Gastroesophageal sphincter (tissue), 4 donors: ENCODE data around the gene COG3. TPM values are rescaled to one million over a fixed set of nuclear protein-coding genes. Genes with fewer than 3 reads are reported as not detected.

Experiments
- ATAC-seq: fragments of 150-250 bp; one replicate; pipeline ENCODE4 v1.9.1; 2016; ENCODE audit warnings: mild to moderate bottlenecking, moderate library complexity
- H3K27ac ChIP-seq, 4 donors: fragments of 200-600 bp; sonication (generic) in 3 of 4; 1 replicate in 3 of 4; 2 replicates in 1 of 4; pipeline ENCODE4 v1.5.1; 2016 to 2019
- H3K27me3 ChIP-seq: fragments of 200-600 bp; sonication (generic); one replicate; pipeline ENCODE4 v1.5.1; 2019
- H3K36me3 ChIP-seq, 2 donors: fragments of 200-600 bp; sonication (generic); one replicate each; pipeline ENCODE4 v1.5.1; 2019; ENCODE audit warnings: control low read depth in 1 of 2
- H3K4me1 ChIP-seq, 3 donors: fragments of 200-600 bp; sonication (generic); 1 replicate in 2 of 3; 2 replicates in 1 of 3; pipeline ENCODE4 v1.5.1; 2016 to 2019; ENCODE audit warnings: control low read depth in 2 of 3
- H3K4me3 ChIP-seq, 2 donors: fragments of 200-600 bp; sonication (generic); one replicate each; pipeline ENCODE4 v1.5.1; 2019; ENCODE audit warnings: mild to moderate bottlenecking in 1 of 2, moderate library complexity in 1 of 2
- H3K9me3 ChIP-seq, 3 donors: fragments of 200-600 bp; sonication (generic); one replicate each; pipeline ENCODE4 v1.5.1; 2017 to 2019; ENCODE audit warnings: control low read depth in 2 of 3
- EP300 ChIP-seq: sonication (generic); formaldehyde crosslinking; IDR thresholded peaks from one replicate; pipeline ENCODE4 v1.6.1; 2017; ENCODE audit warnings: antibody characterized with exemption, mild to moderate bottlenecking
- POLR2A ChIP-seq, 2 donors: fragments of 450-650 bp; IDR thresholded peaks; one replicate each; pipeline ENCODE4 v1.6.1; 2017; ENCODE audit warnings: antibody characterized with exemption in 2 of 2, mild to moderate bottlenecking in 2 of 2, moderate library complexity in 1 of 2
- POLR2AphosphoS5 ChIP-seq: sonication (generic); formaldehyde crosslinking; IDR thresholded peaks from one replicate; pipeline ENCODE4 v1.6.1; 2017; ENCODE audit warnings: antibody characterized with exemption
- WGBS, 2 donors: methylation state at CpG; one replicate each; pipeline ENCODE4 v1.1.5; 2018; ENCODE audit warnings: low coverage in 1 of 2; 5-methylcytosine and 5-hydroxymethylcytosine counted together
- total RNA-seq, 4 donors: library from RNA; depleted of rRNA; stranded (reverse); fragments of >200 nt; gene quantifications; one replicate each; pipeline ENCODE4 v1.1.0, GENCODE V29; 2016
- TF ChIP-seq, protein P1 (sequence below), 4 experiments: fragments of 200-600 bp in 2 of 4; fragments of 450-650 bp in 2 of 4; sonication (generic) in 1 of 4; IDR thresholded peaks; one replicate each; pipeline ENCODE4 v1.5.1; 2017 to 2019; ENCODE audit warnings: antibody characterized with exemption in 4 of 4, mild to moderate bottlenecking in 2 of 4, moderate library complexity in 2 of 4

COG3 gene
- total RNA-seq, 4 donors from 2014 or later, result 19.4 to 30.0 (median 21.3) TPM

DNA sequence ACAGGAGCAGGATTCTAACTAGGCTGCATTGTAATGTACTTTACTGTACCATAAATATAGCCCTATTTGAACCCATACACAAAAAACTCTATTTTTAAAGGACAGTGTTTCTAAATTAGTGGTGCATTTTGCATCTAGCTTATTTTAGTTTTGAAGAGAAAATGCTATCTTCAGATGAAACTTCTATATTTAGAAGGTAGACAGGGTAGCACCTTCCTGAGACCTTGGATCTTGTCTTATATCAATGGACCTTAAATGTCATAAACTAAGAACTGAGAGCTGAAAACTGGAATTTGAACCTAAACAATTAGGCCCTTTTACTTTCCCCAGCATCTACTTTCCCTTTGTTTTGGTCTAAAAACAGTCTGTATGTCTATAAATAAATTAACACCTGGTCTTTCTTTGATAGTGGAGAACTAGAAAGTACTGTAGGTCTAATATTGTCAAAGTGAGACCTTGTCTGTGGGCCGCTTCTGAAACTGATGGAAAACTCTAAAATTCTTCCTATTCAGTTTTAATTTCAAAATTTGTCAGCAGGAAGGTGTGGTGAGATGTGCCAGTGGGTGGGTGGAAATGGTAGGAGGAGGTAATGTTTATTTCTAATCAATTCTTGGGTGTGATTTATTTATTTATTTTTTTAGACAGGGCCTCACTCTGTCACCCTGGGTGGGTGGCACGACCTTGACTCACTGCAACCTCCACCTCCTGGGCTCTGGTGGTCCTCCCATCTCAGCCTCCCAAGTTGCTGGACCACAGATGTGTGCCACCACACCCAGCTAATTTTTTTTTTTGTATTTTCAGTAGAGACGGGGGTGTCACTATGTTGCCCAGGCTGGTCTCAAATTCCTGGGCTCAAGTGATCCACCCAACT is 10.1 kb downstream of the COG3 start:
- Histone ChIP-seq H3K4me1 (peaks cover 0 to 3% (median 0%) of the 10 kb centered on the region in 3 donors), H3K27me3 (no peaks in the 10 kb centered on the region), H3K9me3 (no peaks in the 10 kb centered on the region), H3K36me3 (peaks cover 0 to 36% of the 10 kb centered on the region in 2 donors), H3K27ac (no peak overlapping the region), H3K4me3 (no peak overlapping the region)
- TF ChIP-seq, protein P1, sequence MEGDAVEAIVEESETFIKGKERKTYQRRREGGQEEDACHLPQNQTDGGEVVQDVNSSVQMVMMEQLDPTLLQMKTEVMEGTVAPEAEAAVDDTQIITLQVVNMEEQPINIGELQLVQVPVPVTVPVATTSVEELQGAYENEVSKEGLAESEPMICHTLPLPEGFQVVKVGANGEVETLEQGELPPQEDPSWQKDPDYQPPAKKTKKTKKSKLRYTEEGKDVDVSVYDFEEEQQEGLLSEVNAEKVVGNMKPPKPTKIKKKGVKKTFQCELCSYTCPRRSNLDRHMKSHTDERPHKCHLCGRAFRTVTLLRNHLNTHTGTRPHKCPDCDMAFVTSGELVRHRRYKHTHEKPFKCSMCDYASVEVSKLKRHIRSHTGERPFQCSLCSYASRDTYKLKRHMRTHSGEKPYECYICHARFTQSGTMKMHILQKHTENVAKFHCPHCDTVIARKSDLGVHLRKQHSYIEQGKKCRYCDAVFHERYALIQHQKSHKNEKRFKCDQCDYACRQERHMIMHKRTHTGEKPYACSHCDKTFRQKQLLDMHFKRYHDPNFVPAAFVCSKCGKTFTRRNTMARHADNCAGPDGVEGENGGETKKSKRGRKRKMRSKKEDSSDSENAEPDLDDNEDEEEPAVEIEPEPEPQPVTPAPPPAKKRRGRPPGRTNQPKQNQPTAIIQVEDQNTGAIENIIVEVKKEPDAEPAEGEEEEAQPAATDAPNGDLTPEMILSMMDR (IDR thresholded peaks at IDR 0.05), result no peak
- TF ChIP-seq POLR2AphosphoS5, result no peak
- TF ChIP-seq POLR2A (IDR thresholded peaks at IDR 0.05), result no peak
- TF ChIP-seq EP300, result no peak
- WGBS, 2 donors, result 77 to 92% methylated on average over 2 to 3 of the region's 3 CpGs
- ATAC-seq, result no peak

DNA sequence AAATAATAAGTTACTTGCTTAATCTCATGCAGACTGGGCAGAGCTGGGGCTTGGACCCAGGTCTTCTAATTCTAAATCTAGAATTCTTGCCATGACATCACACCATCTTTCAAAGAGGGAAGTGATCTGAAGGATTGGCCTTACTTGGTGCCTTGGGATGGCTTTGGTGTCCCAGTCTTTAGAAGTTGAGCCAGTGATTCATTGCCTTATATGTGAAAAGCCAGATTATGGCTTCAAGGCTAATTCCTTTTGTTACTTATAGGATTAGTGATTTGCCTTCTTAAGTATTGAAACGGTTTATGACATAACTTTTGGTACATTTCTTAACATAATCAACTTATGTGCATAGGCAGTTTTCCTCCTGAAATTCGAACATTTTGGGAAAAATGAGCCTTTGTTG is 14.9 kb downstream of the COG3 start:
- H3K4me1 ChIP-seq, result peaks cover 0 to 3% (median 0%) of the 10 kb centered on the region in 3 donors
- H3K36me3 ChIP-seq, result peaks cover 0 to 67% of the 10 kb centered on the region in 2 donors
- 84 to 87% methylated on average over 2 of the region's 2 CpGs for WGBS, 2 donors
- no peak for TF ChIP-seq POLR2AphosphoS5
- no peak for TF ChIP-seq POLR2A (IDR thresholded peaks at IDR 0.05)
- TF ChIP-seq EP300, result no peak
- TF ChIP-seq, protein P1 (IDR thresholded peaks at IDR 0.05), result no peak
- no peak overlapping the region for H3K27ac ChIP-seq
- no peaks in the 10 kb centered on the region for H3K27me3 ChIP-seq
- no peak overlapping the region for H3K4me3 ChIP-seq
- ATAC-seq, result no peak
- no peaks in the 10 kb centered on the region for H3K9me3 ChIP-seq

DNA sequence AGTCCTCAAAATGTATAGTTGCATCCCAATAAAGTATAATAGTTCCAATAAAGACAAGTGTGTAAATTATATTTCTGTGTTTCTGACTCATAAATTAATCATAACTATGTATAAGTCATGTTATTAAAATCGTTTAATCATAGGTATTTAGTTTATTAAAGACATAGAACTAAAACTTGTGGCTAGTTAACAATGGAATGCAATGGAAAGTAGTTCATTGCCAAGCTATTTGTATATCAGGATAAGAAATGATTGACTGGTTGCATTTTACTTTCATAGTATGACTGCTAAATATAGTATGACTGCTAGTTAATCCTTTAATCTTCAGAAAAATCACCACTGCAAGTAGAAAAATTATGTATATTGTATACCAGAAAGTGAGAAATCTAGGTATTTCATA is 16.9 kb downstream of the COG3 start:
- Histone ChIP-seq H3K27ac (no peak overlapping the region), H3K4me3 (no peak overlapping the region), H3K4me1 (no peaks in the 10 kb centered on the region), H3K36me3 (peaks cover 3 to 66% of the 10 kb centered on the region in 2 donors), H3K27me3 (no peaks in the 10 kb centered on the region), H3K9me3 (no peaks in the 10 kb centered on the region)
- no peak for ATAC-seq
- 54 to 76% methylated on average over 1 of the region's 1 CpG for WGBS, 2 donors
- TF ChIP-seq, protein P1 (IDR thresholded peaks at IDR 0.05), result no peak
- TF ChIP-seq POLR2AphosphoS5 (no peak), EP300 (no peak), POLR2A (IDR thresholded peaks at IDR 0.05) (no peak)

DNA sequence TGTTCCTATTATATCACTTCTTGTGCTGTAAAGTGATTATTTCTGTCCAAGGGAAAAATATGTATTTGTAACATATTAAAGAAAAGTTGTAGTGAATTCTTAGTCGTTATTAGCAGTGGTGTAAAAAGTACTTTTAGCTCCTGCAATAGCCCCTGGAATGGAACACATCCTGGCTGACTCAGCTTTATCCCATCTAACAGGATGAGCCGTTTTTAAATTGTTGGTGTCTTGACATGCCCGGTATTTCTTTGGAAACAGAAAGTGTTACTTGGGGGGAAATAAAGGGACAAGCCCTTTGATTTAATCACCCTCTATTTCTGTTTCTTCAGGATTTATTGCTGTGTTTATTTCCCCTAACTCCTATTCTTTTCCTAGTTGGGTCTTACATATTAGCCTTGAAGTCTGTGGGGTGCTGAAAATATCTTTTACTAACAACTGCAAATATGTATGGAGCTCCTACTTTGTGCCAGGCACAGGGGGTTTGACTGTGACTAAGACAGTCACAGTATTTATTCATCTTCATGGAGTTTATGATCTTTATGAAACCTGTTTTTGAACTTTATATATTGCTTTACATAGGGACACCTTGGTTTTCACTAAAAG is 17.9 kb downstream of the COG3 start:
- Histone ChIP-seq H3K4me1 (no peaks in the 10 kb centered on the region), H3K36me3 (peaks cover 6 to 66% of the 10 kb centered on the region in 2 donors), H3K4me3 (no peak overlapping the region), H3K9me3 (no peaks in the 10 kb centered on the region), H3K27ac (no peak overlapping the region), H3K27me3 (no peaks in the 10 kb centered on the region)
- ATAC-seq, result no peak
- TF ChIP-seq POLR2A (IDR thresholded peaks at IDR 0.05) (no peak), POLR2AphosphoS5 (no peak), EP300 (no peak)
- TF ChIP-seq, protein P1 (IDR thresholded peaks at IDR 0.05), result no peak
- WGBS, 2 donors, result 62 to 82% methylated on average over 3 of the region's 3 CpGs
